K562 (cell line): Measurements from ENCODE around the gene MALAT1. TPM values are rescaled to one million over a fixed set of nuclear protein-coding genes. Genes with fewer than 3 reads are reported as not detected.

Experiments used
- CBFB ChIP-seq: sonication (generic); formaldehyde crosslinking; IDR thresholded peaks from 2 replicates; pipeline ENCODE4 v1.4.0; 2020; ENCODE audit warnings: mild to moderate bottlenecking, missing genetic modification reagents
- DMBX1 ChIP-seq: fragments of 250-450 bp; sonication (Bioruptor Pico); IDR thresholded peaks from 2 replicates; pipeline ENCODE4 v1.8.0; 2022; ENCODE audit warnings: inconsistent platforms, mild to moderate bottlenecking, moderate library complexity, borderline replicate concordance
- EHMT2 ChIP-seq: fragments of 450-650 bp; IDR thresholded peaks from 2 replicates; pipeline ENCODE4 v1.6.1; 2018; ENCODE audit warnings: antibody characterized with exemption
- ID3 ChIP-seq, 2 experiments: fragments of 250-450 bp in 1 of 2; fragments of 450-650 bp in 1 of 2; sonication (Bioruptor Pico) in 1 of 2; IDR thresholded peaks; 2 replicates each; pipeline versions ENCODE4 v1.6.1 to v1.8.0; 2016 to 2021; ENCODE audit warnings: mild to moderate bottlenecking in 2 of 2, moderate library complexity in 2 of 2, missing compliant biosample characterization in 1 of 2, missing genetic modification characterization in 1 of 2
- MAZ ChIP-seq, 2 experiments: fragments of 450-650 bp in 1 of 2; sonication (generic) in 1 of 2; formaldehyde crosslinking; IDR thresholded peaks in 1 of 2; conservative IDR thresholded peaks in 1 of 2; 2 replicates each; pipeline versions ENCODE4 v1.4.0 to v1.5.0; 2020; ENCODE audit warnings: mild to moderate bottlenecking in 1 of 2, missing genetic modification reagents in 1 of 2
- NR0B1 ChIP-seq: fragments of 450-650 bp; IDR thresholded peaks from one replicate; pipeline ENCODE4 v1.6.1; 2018; ENCODE audit warnings: mild to moderate bottlenecking, moderate library complexity; ENCODE audit not compliant: partially characterized antibody
- RBBP5 ChIP-seq: fragments of 200-600 bp; sonication (generic); IDR thresholded peaks from 2 replicates; pipeline ENCODE4 v1.6.1; 2012; ENCODE audit warnings: borderline replicate concordance, mild to moderate bottlenecking, low read length, control low read depth, inconsistent platforms; ENCODE audit not compliant: insufficient read depth, poor library complexity, severe bottlenecking
- RBM39 ChIP-seq: fragments of 200-400 bp; formaldehyde crosslinking; optimal IDR thresholded peaks from 2 replicates; pipeline ENCODE3; 2018; ENCODE audit warnings: low read depth, low read length
- REST ChIP-seq, 2 experiments: fragments of 450-650 bp; formaldehyde crosslinking in 1 of 2; IDR thresholded peaks; 2 replicates each; pipeline versions ENCODE4 v1.4.0 to v1.6.1; 2014 to 2020; ENCODE audit warnings: mild to moderate bottlenecking in 2 of 2, borderline replicate concordance in 1 of 2, low read depth in 1 of 2
- STAG1 ChIP-seq: sonication (generic); formaldehyde crosslinking; IDR thresholded peaks from 2 replicates; pipeline ENCODE4 v1.5.0; 2020; ENCODE audit warnings: missing genetic modification reagents, borderline replicate concordance
- TCF3 ChIP-seq: sonication (generic); formaldehyde crosslinking; IDR thresholded peaks from 2 replicates; pipeline ENCODE4 v1.4.0; 2020; ENCODE audit warnings: mild to moderate bottlenecking, missing genetic modification reagents
- XRCC4 ChIP-seq: IDR thresholded peaks from one replicate; pipeline ENCODE4 v1.6.1; 2011; ENCODE audit not compliant: insufficient read depth, insufficient read length; ENCODE audit errors: extremely low read depth
- ZNF133 ChIP-seq: fragments of 250-450 bp; sonication (Bioruptor Pico); IDR thresholded peaks from 2 replicates; pipeline ENCODE4 v1.4.0; 2020; ENCODE audit warnings: mild to moderate bottlenecking
- ZNF274 ChIP-seq: IDR thresholded peaks from 2 replicates; pipeline ENCODE4 v1.6.1; 2011; ENCODE audit warnings: low read depth, mild to moderate bottlenecking, low read length, moderate library complexity, borderline replicate concordance
- ZNF75A ChIP-seq: fragments of 450-650 bp; formaldehyde crosslinking; IDR thresholded peaks from 2 replicates; pipeline ENCODE4 v1.4.0; 2020; ENCODE audit warnings: mild to moderate bottlenecking
- polyA plus RNA-seq, 8 experiments: library from polyadenylated mRNA; depleted of rRNA in 4 of 8; stranded (reverse) in 5 of 8; unstranded in 3 of 8; fragments of >200 nt; fragmentation: Nextera tagmentation in 2 of 8; fragmentation: Illumina TruSeq in 1 of 8; extraction: Ambion mirVana in 2 of 8; extraction: Trizol in 1 of 8; gene quantifications; 2 replicates each; pipeline versions ENCODE4 v1.2.1 to v1.2.3, GENCODE V29; 2011 to 2014; ENCODE audit warnings: inconsistent platforms in 1 of 8, missing spikeins in 1 of 8
- total RNA-seq, 7 experiments: library from RNA; depleted of rRNA in 6 of 7; stranded (reverse); fragments of >200 nt in 6 of 7; fragmentation: Illumina TruSeq in 2 of 7; extraction: Trizol in 2 of 7; gene quantifications; 2 replicates each; pipeline versions ENCODE4 v1.2.1 to v1.2.3, GENCODE V29; 2011 to 2021; ENCODE audit warnings: low replicate concordance in 1 of 7

The MALAT1 gene
- total and polyA plus RNA-seq, 9 of the 15 experiments (the other 6 are each of a cell fraction or from before 2014, with no cell fraction given): 363 to 8,715 (median 2,351) TPM

GRCh38 chr11:65506772-65507505 is 8.1 kb downstream of the MALAT1 start (continued):
- TF ChIP-seq NR0B1: no peak
- peak; percentile 85 for TF ChIP-seq ZNF75A (CRISPR knock-in tag)
- no peak for TF ChIP-seq ZNF133 (CRISPR knock-in tag)
- no peak; the same call in 1 of the 2 replicates for TF ChIP-seq ZNF274
- TF ChIP-seq TCF3 (CRISPR knock-in tag): peak; percentile 13; the same call in 1 of the 2 replicates
- TF ChIP-seq ID3 (CRISPR knock-in tag; IDR thresholded peaks at IDR 0.05): no peak
- TF ChIP-seq ID3 (tag; IDR thresholded peaks at IDR 0.05): peak; percentile 59; the same call in 1 of the 2 replicates
- TF ChIP-seq CBFB: 0 out of 2 replicates have a peak, but pooled peaks have one; percentile 65
- TF ChIP-seq RBBP5: no peak
- TF ChIP-seq XRCC4: peak; percentile 33
- no peak for TF ChIP-seq STAG1 (CRISPR knock-in tag)
- TF ChIP-seq RBM39: no peak
- peak; percentile 32; the same call in 1 of the 2 replicates for TF ChIP-seq REST (IDR thresholded peaks at IDR 0.05; ENCODE audit: borderline replicate concordance)
- peak; percentile 89 for TF ChIP-seq REST (CRISPR knock-in tag; IDR thresholded peaks at IDR 0.05; ENCODE audit: low read depth)
- peak; percentile 66 to 97 for TF ChIP-seq MAZ (CRISPR knock-in tag; conservative IDR thresholded peaks at IDR 0.05 in 1 of 2, IDR thresholded peaks at IDR 0.05 in 1 of 2)
- peak; percentile 48 for TF ChIP-seq DMBX1 (CRISPR knock-in tag)
- no peak for TF ChIP-seq EHMT2
